Mucosa of descending colon (tissue), 3 donors: Measurements from ENCODE around the gene RPUSD4. TPM values are rescaled to one million over a fixed set of nuclear protein-coding genes. Genes with fewer than 3 reads are reported as not detected.
A peak's percentile ranks its signal among the peaks of the same experiment; 100 is the strongest.

Experiments used
- ATAC-seq: fragments of 200-7000 bp; cut with Tn5 transposase; one replicate; pipeline ENCODE4 v1.9.1; 2020; ENCODE audit warnings: mild to moderate bottlenecking, moderate library complexity
- DNase-seq, 3 donors: peaks; one replicate each; pipeline ENCODE4 v3.0.0-alpha.2; 2020
- H3K36me3 ChIP-seq: fragments of 200-600 bp; one replicate; pipeline ENCODE4 v1.8.0; 2021; ENCODE audit warnings: low read depth, mild to moderate bottlenecking
- H3K4me1 ChIP-seq: fragments of 200-600 bp; one replicate; pipeline ENCODE4 v1.8.0; 2021; ENCODE audit warnings: low read depth, mild to moderate bottlenecking
- H3K4me3 ChIP-seq: fragments of 200-600 bp; one replicate; pipeline ENCODE4 v1.8.0; 2021; ENCODE audit warnings: mild to moderate bottlenecking
- H3K9me3 ChIP-seq: fragments of 200-600 bp; one replicate; pipeline ENCODE4 v1.8.0; 2021; ENCODE audit warnings: mild to moderate bottlenecking
- CTCF ChIP-seq: fragments of 200-600 bp; IDR thresholded peaks from one replicate; pipeline ENCODE4 v1.8.0; 2022; ENCODE audit warnings: antibody characterized with exemption, mild to moderate bottlenecking
- intact Hi-C, 2 donors: fragments of 100-400 bp; cut with DNase I in 1 of 2; cut with micrococcal nuclease in 1 of 2; formaldehyde crosslinking; loops; one replicate each; pipeline versions ENCODE4 v1.11.0 to v1.11.1; 2022; cut with DNase I, micrococcal nuclease
- total RNA-seq, 3 donors: library from RNA; stranded (reverse); fragmentation: NEBNext Ultra II Directional in 2 of 3; extraction: Animal tissue kit (Norgen Biotek cat#: 25700) in 2 of 3; gene quantifications; one replicate each; pipeline versions ENCODE4 v1.2.1 to v1.2.4, GENCODE V29; 2021 to 2023
- donor health status: DM: no; HTN: no; CAD: no; lungs with moderate emphysema.
- donor health status: DM: no; HTN: no; CAD: no.
- donor health status: DM: no; HTN: yes; CAD: no.

The RPUSD4 gene
- total RNA-seq, 3 donors from 2014 or later = 17.0 to 23.4 (median 23.0) TPM

DNA sequence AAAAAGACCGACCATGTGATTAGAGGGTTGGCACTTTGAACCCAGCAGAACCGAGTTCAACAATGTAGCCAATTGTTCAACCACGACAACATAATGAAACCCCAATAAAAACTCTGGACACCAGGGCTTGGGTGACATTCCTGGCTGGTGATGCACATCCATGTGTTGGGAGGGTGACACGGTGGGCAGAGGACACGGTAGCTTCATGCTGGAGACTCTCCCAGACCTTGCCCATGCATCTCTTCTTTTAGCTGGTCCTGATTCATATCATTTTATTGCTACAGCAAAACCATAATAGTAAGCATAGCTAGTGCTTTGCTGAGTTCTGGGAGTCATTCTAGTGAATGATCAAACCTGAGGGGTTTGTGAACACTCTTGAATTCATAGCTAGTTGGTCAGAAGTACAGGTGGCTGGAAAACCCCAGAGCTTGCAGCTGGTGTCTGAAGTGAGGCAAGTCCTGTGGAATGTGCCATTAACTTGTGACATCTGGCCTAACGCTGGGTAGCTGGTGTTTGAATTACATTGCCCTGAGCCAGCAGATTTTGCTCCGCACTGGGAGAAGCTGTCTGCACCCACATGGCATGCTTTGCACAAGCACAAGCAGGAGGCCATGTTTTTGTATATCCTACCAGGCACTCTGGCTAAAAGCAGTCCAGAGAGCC is 14.0 kb downstream of the RPUSD4 start:
- no peak for ATAC-seq
- no peaks in the 10 kb centered on the region for H3K36me3 ChIP-seq

GRCh38 chr11:126195119-126195518 is 16.3 kb downstream of the RPUSD4 start:
- H3K4me1 ChIP-seq = no peaks in the 10 kb centered on the region
- no peak overlapping the region for H3K4me3 ChIP-seq
- no peaks in the 10 kb centered on the region for H3K9me3 ChIP-seq
- H3K36me3 ChIP-seq = no peaks in the 10 kb centered on the region
- intact Hi-C loops = no loop called here
- ATAC-seq = no peak
- DNase-seq = no peak
- TF ChIP-seq CTCF = no peak

More for the DNA sequence above, 14.0 kb downstream of the RPUSD4 start:
- intact Hi-C loops = no loop called here
- Histone ChIP-seq H3K9me3 (no peaks in the 10 kb centered on the region), H3K4me3 (no peak overlapping the region), H3K4me1 (no peaks in the 10 kb centered on the region)
- no peak for TF ChIP-seq CTCF
- no peak for DNase-seq

DNA sequence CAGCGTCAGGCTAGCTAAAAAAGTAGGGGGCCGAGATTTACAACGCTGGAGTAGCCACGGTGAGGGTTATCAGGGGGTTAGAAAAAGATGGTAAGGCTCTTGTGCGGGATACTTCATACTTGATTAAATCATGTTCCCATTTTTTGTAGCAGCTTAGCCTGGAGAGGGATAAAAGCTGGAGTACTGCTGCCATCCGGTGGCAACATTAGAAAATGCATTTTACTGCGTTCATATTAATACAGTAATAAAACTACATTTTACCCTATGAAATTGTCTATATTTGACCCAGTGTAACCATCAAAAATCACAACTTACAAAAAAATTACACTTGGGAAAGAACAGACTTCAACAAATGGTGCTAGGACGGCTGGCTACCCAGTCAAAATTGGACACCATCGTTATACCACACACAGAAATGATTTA is 17.3 kb downstream of the RPUSD4 start:
- ATAC-seq = peak; percentile 68

GRCh38 chr11:126193038-126193478 is 18.4 kb downstream of the RPUSD4 start:
- no peak for TF ChIP-seq CTCF
- no peaks in the 10 kb centered on the region for H3K9me3 ChIP-seq

More for the DNA sequence above, 17.3 kb downstream of the RPUSD4 start:
- intact Hi-C loops = loop anchor here (5.0 kb wide), 1 partner anchor 272 kb away; no protein-coding TSS in a partner anchor
- Histone ChIP-seq H3K4me1 (no peaks in the 10 kb centered on the region), H3K36me3 (no peaks in the 10 kb centered on the region), H3K9me3 (no peaks in the 10 kb centered on the region), H3K4me3 (no peak overlapping the region)
- peak in 1 of 3 donors; percentile 65 for DNase-seq
- TF ChIP-seq CTCF = peak; percentile 29

GRCh38 chr11:126192361-126192760 is 19.1 kb downstream of the RPUSD4 start:
- no peak for TF ChIP-seq CTCF
- ATAC-seq = no peak
- no peak overlapping the region for H3K4me3 ChIP-seq
- H3K9me3 ChIP-seq = no peaks in the 10 kb centered on the region
- H3K36me3 ChIP-seq = no peaks in the 10 kb centered on the region
- H3K4me1 ChIP-seq = no peaks in the 10 kb centered on the region
- intact Hi-C loops = loop anchor here (5.0 kb wide), 1 partner anchor 270 kb away; no protein-coding TSS in a partner anchor
- no peak for DNase-seq

More at GRCh38 chr11:126193038-126193478, 18.4 kb downstream of the RPUSD4 start:
- ATAC-seq (no peak), DNase-seq (no peak)
- intact Hi-C loops = loop anchor here (5.0 kb wide), 1 partner anchor 271 kb away; no protein-coding TSS in a partner anchor
- Histone ChIP-seq H3K4me1 (no peaks in the 10 kb centered on the region), H3K36me3 (no peaks in the 10 kb centered on the region), H3K4me3 (no peak overlapping the region)
